NCI-H128 (cell line): ENCODE data around the gene STYK1.

Experiments used
- DNase-seq: peaks from one replicate; lab custom pipeline; 2025; ENCODE audit not compliant: unreplicated experiment; lab: John Stamatoyannopoulos, UW

STYK1 gene, protein sequence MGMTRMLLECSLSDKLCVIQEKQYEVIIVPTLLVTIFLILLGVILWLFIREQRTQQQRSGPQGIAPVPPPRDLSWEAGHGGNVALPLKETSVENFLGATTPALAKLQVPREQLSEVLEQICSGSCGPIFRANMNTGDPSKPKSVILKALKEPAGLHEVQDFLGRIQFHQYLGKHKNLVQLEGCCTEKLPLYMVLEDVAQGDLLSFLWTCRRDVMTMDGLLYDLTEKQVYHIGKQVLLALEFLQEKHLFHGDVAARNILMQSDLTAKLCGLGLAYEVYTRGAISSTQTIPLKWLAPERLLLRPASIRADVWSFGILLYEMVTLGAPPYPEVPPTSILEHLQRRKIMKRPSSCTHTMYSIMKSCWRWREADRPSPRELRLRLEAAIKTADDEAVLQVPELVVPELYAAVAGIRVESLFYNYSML

DNA sequence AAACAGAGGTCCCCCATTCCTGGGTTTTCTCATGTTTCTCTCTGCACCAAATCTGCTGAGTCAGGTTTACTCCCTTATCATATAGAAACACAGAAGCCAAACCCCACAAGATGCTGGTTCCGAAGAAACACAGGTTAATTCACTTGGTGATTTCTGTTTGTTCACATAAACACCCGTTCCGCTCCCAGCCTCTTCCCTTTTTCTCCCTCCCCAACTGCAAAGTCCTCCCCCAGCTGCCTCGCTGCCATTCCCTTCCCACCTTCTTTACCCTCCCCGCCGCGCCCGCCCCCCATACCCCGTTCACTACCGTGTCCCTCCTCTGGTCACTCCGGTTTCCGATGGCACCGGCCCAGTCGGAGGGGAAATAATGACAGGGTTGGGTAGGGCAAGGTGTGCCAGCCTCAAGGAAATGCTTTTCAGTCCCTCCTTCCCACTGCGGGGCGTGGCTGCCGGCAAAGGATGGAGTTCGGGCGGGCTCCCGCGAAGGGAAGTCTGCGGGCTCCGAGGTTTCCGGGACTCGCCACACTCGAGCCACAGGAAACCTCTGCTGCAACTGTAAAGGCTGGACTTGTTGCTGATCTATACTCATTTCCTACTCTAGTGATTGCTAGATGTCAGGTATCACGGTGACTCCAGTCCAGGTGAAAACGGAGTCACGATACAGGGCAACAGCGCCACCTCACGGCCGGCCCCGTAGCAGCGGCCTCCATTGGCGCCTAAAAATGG, at the start of gene STYK1:
TSS of gene STYK1 (minus strand) at position 394 of the 726 bp plus-strand sequence. CDS start 39,434 bp downstream, outside the sequence.
- peak; percentile 53 for DNase-seq

DNA sequence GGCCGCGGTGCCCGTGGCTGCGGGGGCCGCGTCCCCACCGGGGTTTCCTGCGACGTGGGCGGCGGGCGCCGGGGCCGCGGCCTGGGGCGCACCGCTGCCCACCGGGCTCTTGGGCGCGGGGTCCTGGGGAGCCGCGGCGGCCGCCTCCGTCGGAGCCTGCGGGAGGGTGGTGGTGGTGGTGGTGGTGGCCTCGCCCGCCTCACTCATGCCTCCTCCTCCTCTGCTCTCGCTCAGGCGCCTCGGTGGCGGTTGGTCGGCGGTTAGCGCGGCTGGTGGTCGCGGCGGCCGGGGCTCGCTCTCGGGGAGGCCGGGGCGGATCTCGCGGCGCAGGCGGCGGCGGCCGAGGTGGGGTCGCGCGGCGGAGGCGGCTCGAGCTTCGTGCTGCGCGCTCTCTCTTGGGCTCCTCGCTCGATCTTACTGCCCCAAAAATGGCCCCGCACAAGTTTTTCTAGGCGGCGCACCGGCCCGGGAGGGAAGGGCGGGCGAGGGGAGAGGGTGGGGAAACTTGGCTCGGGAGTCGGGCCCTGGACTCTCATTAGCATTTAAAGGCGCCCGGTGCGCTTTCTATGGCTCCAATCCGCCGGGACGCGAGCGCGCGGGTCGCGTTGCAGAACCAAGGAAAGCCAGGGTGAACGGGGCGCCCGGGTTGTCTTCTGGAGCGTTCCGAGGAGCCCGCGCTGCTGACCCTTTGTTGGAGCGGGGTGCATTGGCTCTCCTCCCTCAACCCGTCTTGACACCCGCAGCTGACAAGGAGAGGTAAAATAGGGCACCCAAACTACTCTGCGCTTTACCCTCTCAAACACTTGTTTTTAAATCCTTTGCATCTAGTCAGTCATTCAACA, 49.3 kb upstream of the STYK1 start, which contains the start of gene YBX3:
TSS of gene YBX3 (minus strand) at position 419 of the 842 bp plus-strand sequence. CDS start at position 207, 212 bp downstream.
- DNase-seq = peak; percentile 26

GRCh38 chr12:10722502-10722904, 48.7 kb upstream of the STYK1 start:
- no peak for DNase-seq

GRCh38 chr12:10721651-10722501, 48.0 kb upstream of the STYK1 start:
- DNase-seq = peak; percentile 11

- DNase-seq = no peak
Measured at GRCh38 chr12:10720974-10721650, 47.3 kb upstream of the STYK1 start.

- no peak for DNase-seq
Measured at GRCh38 chr12:10719482-10719881, 45.6 kb upstream of the STYK1 start.

DNA sequence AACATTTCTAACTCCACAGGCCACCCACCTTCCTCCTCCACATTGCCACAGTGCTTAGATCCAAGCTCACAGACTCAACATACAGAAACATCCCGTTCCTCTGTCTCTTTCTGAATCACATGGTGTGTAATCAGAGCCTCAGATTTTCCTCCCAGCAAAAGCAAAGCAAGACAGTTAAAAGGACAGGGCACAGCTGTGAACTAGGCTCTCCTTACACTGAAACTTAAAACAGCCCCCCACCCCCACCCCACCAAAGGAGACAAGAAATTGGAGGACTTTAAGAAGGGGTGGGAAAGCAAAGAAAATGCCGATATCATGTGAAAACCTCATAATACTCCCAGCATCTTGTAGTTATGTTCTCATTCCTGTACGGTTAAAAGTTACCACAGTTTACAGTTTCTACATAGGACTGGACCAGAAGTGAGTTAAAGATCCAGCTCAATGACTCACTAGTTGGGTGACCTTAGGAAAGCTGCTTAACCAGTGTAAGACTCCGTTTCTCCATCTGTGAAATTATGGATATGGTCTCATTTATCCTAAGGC, 44.5 kb upstream of the STYK1 start:
- DNase-seq = no peak

DNA sequence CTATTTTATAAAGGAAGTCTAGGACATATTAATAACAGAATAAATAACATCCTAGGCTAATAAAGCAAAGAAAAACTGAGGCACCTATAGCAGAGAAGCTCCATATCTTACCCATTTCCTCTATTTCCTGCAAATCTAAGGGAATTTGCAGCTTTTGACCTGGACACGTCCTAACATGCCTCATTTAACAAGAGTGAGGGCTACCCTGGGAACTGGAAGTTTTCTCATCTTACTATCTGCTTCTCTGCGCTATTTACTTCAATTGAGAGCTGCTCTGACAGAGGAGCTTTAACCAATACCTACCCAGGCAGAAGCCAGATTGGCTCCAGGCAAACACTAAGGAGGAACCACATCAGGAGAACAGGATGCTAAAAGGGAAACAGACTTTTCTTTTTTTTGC, 43.6 kb upstream of the STYK1 start:
- no peak for DNase-seq

- no peak for DNase-seq
Measured at GRCh38 chr12:10716704-10717315, 43.0 kb upstream of the STYK1 start.

DNA sequence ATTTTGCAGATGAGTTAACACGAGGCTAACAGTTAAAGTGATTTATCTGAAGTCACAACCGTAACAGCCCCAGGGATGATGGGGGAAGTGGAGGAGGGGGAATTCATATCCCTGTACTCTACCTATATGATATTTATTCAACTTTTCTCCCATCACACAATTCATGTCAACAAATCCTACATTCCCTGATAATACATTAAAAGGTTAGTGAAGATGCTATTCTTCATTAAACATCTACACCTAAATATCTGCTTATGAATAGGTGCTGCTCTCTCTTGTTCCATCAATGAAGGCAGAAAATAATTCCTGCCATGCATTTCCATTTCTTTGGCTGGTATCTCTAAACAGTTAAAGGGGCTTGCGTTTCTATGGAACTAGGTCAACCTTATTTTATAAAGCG, 42.4 kb upstream of the STYK1 start:
- DNase-seq = no peak

GRCh38 chr12:10715491-10715890, 41.6 kb upstream of the STYK1 start:
- DNase-seq = no peak

- no peak for DNase-seq
Measured at GRCh38 chr12:10709808-10710207, 36.0 kb upstream of the STYK1 start.

DNA sequence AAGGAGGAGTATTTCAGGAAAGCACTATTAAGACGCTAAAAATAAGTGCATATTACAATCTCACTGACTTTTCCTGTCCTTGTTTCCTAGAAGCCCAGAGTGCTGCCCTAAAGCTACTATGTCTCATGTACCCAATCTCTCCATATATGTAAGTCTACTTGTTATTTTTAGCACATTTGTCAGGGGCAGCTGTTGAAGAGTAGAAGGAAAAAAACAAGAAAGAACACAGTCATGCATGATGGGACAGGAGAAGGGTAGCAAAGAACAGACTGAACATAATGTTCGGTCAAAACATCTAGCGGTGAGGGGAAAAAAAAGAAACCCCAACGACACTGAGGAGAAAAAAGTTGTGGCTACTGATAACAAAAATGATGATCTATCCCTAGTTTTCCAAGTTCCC, 35.0 kb upstream of the STYK1 start:
- no peak for DNase-seq

GRCh38 chr12:10705655-10706054, 31.8 kb upstream of the STYK1 start:
- DNase-seq = no peak

- no peak for DNase-seq
Measured at GRCh38 chr12:10701843-10702242, 28.0 kb upstream of the STYK1 start.

DNA sequence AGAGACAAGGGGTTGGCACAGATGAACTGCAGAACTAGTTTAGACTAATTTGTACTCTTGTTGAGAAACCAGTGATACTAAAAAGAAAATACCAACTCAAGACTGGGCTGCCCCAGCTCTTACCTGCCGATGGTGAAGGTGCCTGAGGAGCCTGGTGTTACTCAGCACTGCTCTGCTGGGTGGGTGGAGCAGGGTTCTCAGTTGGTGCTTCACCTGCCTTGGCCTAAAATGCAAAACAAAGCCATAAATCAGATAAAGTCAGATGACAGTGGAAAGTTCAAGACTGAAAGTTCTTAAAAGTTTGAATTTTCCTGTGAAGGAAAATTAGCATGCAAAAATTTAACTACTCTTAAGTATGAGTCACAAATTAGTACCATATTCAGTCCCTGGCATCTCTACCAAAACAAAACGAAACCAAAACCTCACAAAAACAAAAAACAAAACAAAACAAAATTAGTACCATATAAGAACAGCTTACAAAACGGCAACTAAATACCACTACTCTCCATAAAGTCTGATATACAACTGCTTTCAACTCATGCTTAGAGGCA, 27.4 kb upstream of the STYK1 start:
- DNase-seq = no peak

DNA sequence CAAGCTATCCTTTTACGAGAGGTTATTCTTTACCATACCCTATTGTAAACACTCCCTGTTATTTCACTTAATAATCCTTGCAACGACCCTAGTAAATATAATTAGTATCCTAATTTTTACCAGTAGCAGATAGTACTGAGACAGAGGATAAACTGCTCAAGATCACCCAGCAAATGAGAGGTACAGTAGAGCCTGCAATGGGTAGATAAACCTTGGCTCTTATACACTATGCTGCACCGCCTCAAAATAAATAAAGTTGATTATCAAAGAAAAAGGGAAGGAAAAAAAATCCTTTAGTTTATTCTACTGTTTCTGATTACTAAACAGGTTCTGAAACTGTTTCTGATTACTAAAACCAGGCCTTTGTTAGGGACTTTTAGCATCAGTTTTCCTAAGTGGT, 26.7 kb upstream of the STYK1 start:
- no peak for DNase-seq

DNA sequence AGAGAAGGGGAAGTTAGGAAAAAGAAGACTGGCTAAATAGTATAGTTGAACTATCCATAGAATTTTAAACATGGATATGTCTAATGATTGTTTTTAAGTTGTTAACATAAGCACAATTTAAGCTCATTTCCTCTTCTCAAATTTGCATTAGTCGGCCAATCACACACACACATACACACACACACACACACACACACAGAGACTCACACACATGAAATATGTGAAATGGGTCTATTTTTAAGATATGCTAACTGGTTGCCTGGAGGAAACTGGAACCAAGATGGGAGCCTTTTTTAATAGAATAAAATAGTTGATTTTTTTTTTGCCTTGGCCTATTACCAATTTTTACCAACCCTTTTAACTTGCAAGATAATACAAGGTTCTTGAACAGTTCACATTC, 24.0 kb upstream of the STYK1 start:
- DNase-seq = no peak

- no peak for DNase-seq
Measured at GRCh38 chr12:10697156-10697555, 23.3 kb upstream of the STYK1 start.
